NCI-H1417 (cell line): ENCODE results near the gene NISCH.

Experiments
- DNase-seq, 3 experiments: peaks; one replicate each; lab custom pipeline; 2025; lab: John Stamatoyannopoulos, UW

Gene NISCH

GRCh38 chr3:52455283-52456168, at the start of gene NISCH:
Gene NISCH, plus strand, starts transcription at chr3:52455604. Its CDS starts 38 bp downstream, at chr3:52455642.
- peak; percentile 71 to 84 (median 83) for DNase-seq

DNA sequence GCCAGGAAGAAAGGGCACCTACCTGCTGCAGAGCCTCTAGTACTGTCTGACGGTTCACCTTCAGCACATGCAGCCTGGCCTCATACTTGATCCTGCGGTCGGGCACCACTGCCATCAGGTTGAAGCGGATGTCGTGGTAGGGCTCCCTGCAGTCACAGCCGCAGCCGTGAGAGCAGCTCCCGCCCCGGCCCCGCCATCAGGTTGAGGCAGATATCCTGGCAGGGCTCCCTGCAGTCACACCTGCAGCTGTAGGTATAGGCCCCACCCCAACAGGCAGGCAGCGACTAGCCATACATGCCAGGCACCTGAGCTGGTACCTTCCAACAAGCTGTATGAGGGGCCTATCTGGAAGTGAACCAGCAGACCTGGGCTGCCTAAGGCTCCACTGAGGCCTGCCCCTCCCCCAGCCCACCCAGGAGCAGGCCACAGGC, 49.2 kb upstream of the NISCH start:
- DNase-seq: no peak

DNA sequence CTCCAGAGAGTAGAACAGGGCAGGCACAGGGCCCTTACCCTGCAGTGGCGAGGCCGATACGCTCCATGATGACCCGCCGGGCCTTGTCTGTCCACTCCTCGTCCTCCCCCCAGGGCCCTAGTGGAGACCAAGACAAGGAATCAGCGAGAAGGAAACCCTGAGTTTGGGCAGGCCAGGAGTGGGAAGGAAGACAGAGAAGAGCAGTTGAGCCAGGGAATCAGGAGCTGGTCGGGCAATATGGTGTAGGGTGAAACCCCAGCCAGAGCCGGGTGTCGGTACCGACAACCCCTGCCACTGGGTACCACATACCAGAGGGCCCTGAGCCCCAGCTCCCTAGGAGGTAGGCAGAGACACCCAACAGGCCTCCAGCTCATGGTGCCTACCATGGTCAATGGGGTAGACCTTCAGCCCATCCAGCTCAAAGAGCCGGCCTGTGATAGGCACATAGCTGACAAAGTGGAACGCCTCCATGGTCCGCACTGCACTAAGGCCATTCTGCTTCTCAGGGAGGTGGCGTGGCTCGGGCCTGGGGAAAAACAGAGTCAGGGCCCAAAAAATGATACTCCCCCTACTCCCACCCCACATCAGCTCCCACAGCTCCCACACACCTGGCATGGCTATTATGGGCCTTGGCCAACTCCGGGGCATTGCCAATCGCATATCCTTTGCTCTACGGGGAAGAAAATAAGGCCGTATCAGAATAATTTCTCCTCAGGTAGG, 48.5 kb upstream of the NISCH start:
- no peak for DNase-seq

GRCh38 chr3:52407779-52408178, 47.6 kb upstream of the NISCH start:
- no peak for DNase-seq

DNA sequence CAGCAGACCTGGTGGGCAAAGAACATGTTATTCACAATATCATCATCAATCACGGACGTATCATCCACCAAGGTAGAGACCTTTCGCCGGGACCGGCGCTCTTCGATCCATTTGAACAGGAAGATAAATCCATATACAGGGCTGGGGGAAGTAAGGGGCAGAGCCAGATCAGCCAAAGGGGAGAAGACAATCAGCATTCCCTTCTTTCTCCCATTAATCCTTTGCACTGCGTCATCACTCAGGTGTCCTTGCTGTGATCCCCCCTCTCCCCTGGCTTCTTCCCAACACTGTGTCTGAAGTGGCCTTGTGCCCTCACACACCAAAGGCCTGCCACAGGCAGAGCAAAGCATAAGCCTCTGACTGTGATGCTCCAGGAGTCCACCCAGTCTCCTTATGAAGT, 46.9 kb upstream of the NISCH start:
- no peak for DNase-seq

GRCh38 chr3:52415800-52416199, 39.6 kb upstream of the NISCH start:
- DNase-seq: no peak

- no peak for DNase-seq
Observed at GRCh38 chr3:52420388-52420787, 35.0 kb upstream of the NISCH start.

DNA sequence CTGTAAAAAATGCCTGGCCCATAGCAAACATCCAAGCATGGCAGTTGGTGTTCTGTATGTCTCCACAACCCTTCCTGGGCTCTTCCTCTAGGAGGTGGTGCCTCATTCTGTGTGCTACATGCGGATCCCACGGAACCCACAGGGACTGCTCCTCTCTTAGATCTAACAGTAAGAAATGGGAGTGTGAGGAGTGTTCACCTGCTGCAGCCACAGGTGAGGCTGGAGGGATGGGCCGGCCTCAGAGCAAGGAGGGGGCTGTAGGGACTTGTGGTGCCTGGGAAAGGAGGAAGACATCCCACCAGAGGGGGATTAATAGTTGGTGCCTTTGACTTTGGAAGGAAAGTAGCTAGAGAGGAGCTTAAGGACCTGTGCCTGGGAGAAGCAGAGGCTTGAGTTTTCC, 32.7 kb upstream of the NISCH start:
- no peak for DNase-seq

GRCh38 chr3:52423173-52423572, 32.2 kb upstream of the NISCH start:
- DNase-seq: no peak

- DNase-seq: peak; percentile 9 to 77 (median 15)
Observed at GRCh38 chr3:52428151-52429005, 27.0 kb upstream of the NISCH start.

GRCh38 chr3:52429031-52429430, 26.4 kb upstream of the NISCH start:
- DNase-seq: no peak

- no peak for DNase-seq
Observed at GRCh38 chr3:52429779-52430415, 25.5 kb upstream of the NISCH start.

DNA sequence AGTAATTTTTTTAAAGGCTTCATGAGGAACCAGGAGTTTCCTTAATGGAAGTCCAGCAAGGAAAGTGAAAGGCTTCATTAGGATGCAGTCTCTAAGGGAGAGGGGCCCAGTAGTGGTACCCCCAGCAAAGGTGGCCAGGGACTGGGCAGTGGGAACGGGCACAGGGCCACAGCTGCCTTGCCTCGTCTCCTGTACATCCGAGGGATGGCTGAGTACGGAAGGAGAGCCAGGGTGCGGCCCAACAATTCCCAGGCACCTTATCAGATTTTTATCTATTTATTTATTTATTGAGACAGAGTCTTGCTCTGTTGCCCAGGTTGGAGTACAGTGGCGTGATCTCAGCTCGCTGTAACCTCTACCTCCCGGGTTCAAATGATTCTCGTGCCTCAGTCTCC, 25.0 kb upstream of the NISCH start:
- DNase-seq: no peak

- no peak for DNase-seq
Observed at GRCh38 chr3:52431459-52432223, 23.8 kb upstream of the NISCH start.

DNA sequence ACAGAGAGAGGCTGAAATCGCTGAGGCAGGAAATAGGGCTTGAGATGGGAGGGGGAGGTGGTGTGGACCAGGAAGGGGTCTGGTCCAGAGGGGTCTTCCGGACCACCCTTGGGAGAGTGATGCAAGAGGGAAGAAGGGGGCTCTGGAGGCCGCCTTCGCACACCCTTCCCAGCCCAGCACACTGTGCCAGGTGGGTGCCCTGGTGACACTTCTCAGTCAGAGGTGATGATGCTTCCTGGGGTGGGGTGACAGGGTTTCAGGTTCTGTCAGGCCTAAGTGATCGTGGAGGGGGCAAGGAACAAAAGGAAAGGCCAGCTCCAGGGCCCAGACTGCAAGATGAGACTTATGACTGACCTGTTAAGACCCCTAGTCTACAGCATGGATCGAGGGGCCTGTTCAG, 23.2 kb upstream of the NISCH start:
- no peak for DNase-seq

GRCh38 chr3:52432691-52433141, 22.7 kb upstream of the NISCH start:
- no peak for DNase-seq

DNA sequence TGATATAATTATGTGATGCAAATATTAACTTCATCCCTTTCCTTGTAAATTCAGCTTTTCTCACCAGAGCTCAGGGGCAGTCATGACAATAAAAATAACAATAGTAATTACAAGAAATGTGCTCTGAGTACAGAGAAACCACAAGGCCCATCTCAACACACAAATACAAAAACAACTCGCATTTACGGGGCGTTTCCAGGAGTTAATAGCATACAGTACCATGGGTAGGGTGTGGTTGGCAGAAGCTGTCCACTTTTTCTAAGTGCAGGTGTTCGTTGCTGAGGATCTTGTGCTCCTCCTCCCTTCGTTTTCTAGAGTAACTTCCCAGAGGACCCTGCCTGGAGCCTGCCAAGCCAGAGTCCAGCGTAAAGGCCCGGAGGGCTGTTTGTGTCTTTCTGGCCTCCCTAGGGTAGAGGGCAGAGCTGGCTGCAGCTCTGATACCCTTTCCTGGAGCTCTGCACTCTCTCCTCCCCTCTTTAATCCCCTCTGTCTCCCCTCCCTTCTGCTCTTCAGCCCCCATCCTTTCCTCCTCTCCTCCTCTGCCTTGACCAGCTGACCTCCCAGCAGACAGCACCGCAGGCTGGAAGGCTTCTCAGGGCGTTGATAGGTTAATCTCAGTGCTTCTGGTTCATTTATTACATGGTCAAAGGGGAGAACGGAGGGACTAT, 21.9 kb upstream of the NISCH start:
- no peak for DNase-seq

- no peak for DNase-seq
Observed at GRCh38 chr3:52433996-52434479, 21.4 kb upstream of the NISCH start.

DNA sequence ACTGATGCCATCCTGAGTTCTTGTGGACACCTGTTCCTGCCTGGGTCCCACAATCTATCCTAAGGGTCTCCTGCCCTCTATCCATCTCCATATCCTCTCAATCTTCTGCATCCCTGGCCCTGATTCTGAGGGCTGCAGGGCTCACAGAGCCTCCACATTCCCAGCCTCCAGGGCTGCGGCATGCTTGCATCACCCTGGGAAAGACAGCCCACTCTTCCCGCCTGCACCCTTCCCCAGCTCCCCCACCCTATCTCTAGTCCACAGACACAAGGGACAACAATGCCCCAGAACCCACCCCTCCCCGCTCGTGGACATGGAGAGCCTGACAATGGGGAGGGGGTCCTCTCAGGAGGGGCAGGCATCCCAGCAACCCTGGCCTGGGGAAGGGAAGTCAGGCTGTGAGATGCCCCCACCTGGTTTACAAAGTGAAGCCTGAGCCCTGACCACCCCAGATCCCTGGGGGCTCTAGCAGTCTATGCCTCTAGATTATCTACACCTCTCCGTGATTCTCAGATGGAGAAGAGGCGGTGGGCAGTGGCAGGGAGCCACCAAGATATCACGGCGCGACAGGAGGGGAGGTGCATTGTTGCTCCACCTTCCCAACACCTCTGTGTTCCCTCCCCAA, 20.8 kb upstream of the NISCH start:
- no peak for DNase-seq
